ENCODE data around the gene PROSER3. TPM values are rescaled to one million over a fixed set of nuclear protein-coding genes. Genes with fewer than 3 reads are reported as not detected.

PROSER3 gene
- total and polyA plus RNA-seq, 2 of the 13 experiments (the other 11 are each of a cell fraction or from before 2014, with no cell fraction given) = 5.1 to 5.7 TPM

- TF ChIP-seq ZBTB25 (CRISPR knock-in tag; IDR thresholded peaks at IDR 0.05) (0 out of 2 replicates have a peak, but pooled peaks have one; percentile 73), RXRA (CRISPR knock-in tag; IDR thresholded peaks at IDR 0.05) (peak; percentile 47; the same call in 1 of the 2 replicates), CBX1 (IDR thresholded peaks at IDR 0.05; ENCODE audit: low read depth) (no peak), ZMAT3 (CRISPR knock-in tag; conservative IDR thresholded peaks at IDR 0.05) (peak; percentile 67; the same call in 1 of the 2 replicates), ZNF770 (CRISPR knock-in tag; IDR thresholded peaks at IDR 0.05) (peak; percentile 46; the same call in 1 of the 2 replicates), TEF (CRISPR knock-in tag; IDR thresholded peaks at IDR 0.05) (0 out of 2 replicates have a peak, but pooled peaks have one; percentile 63), ELF4 (CRISPR knock-in tag; IDR thresholded peaks at IDR 0.05; ENCODE audit: borderline replicate concordance) (no peak), TSC22D2 (CRISPR knock-in tag; IDR thresholded peaks at IDR 0.05; ENCODE audit: borderline replicate concordance) (no peak), SP1 (IDR thresholded peaks at IDR 0.05) (no peak), SP1 (CRISPR knock-in tag; IDR thresholded peaks at IDR 0.05) (no peak), TOPORS (CRISPR knock-in tag; IDR thresholded peaks at IDR 0.05) (0 out of 2 replicates have a peak, but pooled peaks have one; percentile 17), ELF1 (CRISPR knock-in tag; IDR thresholded peaks at IDR 0.05) (0 out of 2 replicates have a peak, but pooled peaks have one; percentile 10)
- TF ChIP-seq, protein P1, sequence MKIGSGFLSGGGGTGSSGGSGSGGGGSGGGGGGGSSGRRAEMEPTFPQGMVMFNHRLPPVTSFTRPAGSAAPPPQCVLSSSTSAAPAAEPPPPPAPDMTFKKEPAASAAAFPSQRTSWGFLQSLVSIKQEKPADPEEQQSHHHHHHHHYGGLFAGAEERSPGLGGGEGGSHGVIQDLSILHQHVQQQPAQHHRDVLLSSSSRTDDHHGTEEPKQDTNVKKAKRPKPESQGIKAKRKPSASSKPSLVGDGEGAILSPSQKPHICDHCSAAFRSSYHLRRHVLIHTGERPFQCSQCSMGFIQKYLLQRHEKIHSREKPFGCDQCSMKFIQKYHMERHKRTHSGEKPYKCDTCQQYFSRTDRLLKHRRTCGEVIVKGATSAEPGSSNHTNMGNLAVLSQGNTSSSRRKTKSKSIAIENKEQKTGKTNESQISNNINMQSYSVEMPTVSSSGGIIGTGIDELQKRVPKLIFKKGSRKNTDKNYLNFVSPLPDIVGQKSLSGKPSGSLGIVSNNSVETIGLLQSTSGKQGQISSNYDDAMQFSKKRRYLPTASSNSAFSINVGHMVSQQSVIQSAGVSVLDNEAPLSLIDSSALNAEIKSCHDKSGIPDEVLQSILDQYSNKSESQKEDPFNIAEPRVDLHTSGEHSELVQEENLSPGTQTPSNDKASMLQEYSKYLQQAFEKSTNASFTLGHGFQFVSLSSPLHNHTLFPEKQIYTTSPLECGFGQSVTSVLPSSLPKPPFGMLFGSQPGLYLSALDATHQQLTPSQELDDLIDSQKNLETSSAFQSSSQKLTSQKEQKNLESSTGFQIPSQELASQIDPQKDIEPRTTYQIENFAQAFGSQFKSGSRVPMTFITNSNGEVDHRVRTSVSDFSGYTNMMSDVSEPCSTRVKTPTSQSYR (CRISPR knock-in tag; IDR thresholded peaks at IDR 0.05; ENCODE audit: borderline replicate concordance) = peak; percentile 9; the same call in 1 of the 2 replicates
Measured at GRCh38 chr19:35812220-35813042, 54.5 kb downstream of the PROSER3 start, which contains the start of gene PRODH2 (continued).

All from HepG2 (cell line).